GF-D8 (cell line): ENCODE measurements around the gene POLN.

Experiments
- DNase-seq: peaks from one replicate; lab custom pipeline; 2025; lab: John Stamatoyannopoulos, UW

Gene POLN

GRCh38 chr4:2241410-2242353 lies at the start of gene POLN, which contains the start of gene HAUS3:
TSS of gene POLN (minus strand) at chr4:2242121. CDS start at chr4:2229231, 12,890 bp downstream.
TSS of gene HAUS3 (minus strand) at chr4:2242121. CDS start at chr4:2240946, 1,175 bp downstream.
- DNase-seq: peak; percentile 87

- no peak for DNase-seq
Measured at GRCh38 chr4:2290974-2291704, 49.2 kb upstream of the POLN start.

DNA sequence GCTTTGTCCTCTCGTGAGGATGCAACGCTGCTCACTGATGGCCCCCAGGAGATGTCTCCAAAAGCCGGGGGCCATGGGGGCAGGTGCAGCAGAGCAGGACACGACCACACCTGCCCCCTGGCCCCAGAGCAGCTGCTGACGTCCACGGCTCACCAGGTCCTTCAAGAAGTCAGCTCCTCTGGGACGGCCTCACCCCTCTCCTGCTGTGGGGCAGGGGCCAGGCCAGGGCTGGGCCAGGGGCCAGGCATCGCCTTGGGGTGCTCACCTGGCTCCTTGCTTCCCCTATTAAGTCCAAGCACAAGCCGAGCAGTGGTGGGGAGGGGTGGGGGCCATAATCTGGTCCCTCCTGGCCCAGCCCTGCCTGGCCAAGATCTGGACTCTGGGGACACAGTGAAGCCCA lies 48.6 kb upstream of the POLN start:
- no peak for DNase-seq

DNA sequence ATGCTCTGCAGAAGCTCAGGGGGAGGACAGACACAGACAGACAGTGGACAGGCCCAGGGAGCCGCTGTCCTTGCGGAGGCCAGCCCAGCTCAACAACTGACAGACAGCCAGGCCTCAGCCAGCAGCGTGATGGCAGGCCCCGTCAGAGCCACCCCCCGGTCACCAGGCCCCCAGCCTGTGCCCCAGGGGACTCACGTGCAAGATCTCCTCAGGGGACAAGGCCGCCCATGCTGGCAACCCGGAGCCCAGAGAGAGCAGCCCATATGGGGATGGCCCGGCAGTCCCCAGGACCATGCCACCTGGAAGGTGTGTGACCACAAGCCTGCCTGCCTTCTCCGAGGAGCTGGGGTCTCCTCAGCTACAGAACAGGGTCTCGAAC lies 48.0 kb upstream of the POLN start:
- DNase-seq: no peak

DNA sequence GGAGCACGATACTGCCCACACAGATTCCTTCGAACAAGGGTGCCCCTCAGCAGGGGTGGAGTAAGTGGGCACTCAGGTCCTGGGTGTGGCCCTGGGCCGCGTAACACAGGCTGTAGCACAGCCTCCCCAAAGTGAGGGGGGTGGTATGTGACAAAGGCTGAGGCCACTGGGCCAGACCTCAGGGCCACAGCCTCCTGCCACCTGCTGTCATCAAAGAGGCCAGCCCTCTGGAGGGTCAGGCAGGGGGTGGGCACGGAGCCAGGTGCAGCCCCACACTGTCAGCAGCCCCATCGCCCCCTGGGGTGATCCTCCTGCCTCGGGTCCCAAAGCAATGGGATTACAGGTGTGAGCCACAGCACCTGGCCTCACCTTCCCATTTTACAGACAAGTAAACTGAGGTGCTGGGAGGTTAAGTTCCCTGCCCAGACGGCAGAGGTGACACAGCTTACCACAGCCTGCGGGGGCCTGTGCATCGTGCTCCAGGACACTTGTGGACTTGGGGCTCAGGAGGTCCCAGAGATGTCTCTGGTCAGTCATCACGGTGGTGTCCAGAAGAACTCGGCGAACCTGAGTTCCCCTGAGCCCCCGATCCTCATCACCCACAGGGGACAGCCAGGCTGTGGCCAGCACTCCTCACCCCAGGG lies 47.5 kb upstream of the POLN start:
- no peak for DNase-seq

DNA sequence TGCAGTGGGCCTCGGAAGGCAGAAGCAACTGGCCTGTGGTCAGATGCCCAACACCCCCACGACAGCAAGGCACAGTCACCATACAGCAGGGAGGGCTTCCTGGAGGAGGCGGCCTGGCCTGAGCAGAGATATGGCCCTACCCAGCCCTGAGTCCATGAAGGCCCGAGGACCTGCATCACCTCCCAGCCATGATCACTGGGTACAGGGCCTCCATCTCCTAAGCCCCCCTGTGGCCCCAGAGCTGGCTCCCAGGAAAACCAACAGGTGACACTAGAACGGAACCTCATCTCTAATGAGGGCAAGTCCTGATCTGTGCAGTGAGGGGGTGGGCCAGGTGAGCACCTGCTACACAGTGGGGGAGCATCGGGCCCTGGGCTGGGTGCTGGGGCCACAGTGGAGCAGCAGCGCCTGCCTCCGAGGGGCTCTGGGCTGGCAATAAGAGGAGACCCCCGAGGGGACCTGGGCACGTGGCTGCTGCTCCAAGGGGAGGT lies 46.2 kb upstream of the POLN start:
- no peak for DNase-seq

DNA sequence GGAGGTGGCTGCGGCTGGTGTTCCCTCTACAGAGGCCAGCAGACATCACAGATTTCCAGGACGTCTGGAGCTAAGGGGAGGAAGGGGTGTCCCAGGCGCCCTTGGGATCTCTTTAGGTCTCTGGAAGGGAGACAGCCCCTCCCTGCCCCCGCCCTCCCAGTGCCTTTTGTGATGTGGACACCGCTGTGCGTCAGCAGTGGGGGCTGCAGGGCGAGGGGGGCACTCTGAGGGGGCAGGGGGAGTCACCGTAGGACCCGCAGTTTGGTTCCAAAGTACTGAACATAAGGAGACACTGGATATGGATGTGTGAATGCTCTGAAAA lies 45.6 kb upstream of the POLN start:
- no peak for DNase-seq

GRCh38 chr4:2286904-2287593 lies 45.1 kb upstream of the POLN start:
- DNase-seq: no peak

GRCh38 chr4:2285613-2286381 lies 43.9 kb upstream of the POLN start:
- DNase-seq: no peak

DNA sequence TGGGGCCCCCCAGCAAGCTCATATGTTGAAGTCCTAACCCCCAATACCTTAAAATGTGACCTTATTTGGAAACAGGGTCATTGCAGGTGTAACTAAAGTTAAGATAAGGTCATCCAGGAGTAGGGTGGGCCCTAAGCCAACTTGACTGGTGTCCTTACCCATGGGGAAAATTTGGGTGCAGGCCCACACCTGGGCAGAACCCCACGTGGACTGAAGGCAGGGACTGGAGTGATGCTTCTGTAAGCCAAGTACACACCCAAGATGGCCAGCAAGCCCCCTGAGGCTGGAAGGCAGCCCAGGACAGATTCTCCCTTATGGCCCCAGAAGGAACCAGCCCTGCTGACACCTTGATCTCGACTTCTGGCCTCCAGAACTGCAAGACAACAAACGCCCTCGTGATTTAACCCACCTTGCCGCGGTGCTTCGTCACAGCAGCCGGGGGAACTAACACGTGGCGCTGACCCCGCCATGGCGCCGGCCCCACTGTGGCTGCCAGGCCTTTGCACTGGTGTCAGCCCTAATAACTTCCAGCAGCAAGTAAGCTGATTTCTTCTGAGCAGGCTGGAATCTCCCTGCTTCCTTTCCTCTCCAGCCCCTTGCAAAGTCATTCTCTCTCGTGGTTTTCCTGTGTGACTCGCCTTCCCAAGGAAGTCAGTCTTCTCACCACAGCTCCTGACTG lies 43.2 kb upstream of the POLN start:
- no peak for DNase-seq

DNA sequence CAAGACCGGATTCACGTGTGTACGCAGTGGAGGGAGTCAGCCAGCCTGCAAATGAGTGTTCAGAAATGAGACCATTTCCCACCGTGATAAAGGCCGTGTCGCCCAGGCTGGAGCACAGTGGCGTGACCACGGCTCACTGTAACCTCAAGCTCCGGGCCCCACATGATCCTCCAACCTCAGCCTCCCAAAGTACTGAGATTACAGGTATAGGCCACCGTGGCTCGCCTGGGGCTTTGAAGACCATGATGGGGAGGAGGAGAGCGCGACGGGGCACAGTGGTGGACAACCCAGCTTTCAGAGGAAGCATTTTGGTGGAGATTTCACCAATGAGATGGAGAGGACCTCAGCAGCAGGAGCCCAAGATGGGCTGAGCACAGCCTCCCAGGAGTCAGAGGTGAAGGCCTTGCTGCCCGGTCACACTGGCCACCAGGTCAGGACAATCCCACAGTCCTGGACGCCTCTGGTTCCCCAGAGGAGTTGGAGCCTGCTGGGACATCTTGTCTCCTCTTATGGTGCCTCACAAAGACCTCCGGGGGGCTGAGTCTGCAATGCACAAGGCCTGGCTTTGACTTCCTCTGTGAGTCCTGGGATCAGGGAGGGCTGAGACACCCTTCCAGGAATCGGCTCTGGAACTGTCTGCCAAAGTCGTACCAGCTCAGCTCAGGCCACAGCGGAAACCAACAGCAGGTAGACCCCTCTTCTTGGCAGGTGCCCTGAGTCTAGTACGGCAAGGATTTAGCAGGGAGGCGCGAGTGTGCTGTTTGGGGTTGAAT lies 42.4 kb upstream of the POLN start:
- DNase-seq: no peak

- no peak for DNase-seq
Measured at GRCh38 chr4:2283199-2283711, 41.3 kb upstream of the POLN start.

GRCh38 chr4:2281575-2282343 lies 39.8 kb upstream of the POLN start:
- peak; percentile 34 for DNase-seq

DNA sequence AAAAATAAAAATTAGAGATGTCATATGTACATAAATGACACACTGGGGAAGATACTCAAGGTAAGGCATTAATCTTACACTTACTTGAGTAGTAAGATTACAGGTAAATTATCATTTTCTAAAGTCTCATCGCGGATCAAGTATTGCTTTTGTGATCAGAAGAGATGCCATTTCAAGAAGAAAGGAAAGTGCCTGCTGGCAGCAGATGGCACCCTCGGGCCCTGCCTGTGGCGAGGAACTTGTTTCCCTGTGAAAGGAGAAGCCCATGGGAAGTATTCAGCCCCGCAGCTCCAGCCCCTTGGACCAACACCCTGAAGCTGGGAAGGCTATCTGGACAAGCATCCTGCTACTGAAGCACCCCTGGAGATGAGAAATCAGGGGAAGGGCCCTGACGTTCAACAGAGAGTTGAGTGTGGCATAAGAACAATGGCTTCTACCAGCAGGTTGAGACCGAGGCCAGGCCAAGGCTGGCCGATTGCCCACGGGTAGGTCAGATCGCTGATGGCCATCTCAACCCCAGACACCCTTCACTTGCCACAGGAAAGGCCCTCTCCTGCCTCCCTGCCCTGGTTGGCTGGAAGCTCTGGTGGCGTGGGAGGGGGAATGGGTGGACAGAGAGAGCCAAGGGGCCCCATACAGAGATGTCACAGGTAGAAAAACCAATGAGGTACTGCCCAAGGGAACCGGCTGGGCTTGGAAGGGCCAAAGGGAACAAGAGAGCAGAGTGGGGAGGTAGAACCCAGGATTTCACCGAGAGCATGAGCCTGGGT lies 38.8 kb upstream of the POLN start:
- no peak for DNase-seq

DNA sequence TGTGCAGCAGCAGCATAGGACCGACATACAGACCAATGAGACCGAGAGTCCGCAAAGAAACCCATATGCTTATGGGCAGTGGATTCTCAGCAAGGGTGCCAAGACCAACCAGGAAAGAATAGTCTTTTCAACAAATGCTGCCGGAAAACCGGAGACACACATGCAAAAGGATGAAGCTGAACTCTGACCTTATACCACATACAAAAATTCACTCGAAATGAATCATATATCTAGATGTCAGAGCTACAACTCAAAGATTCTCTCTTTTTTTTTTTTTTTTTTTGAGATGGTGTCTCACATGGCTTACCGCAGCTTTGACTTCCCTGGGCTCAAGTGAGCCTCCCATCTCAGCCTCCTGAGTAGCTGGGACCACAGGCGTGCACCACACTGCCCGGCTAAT lies 36.0 kb upstream of the POLN start:
- no peak for DNase-seq

DNA sequence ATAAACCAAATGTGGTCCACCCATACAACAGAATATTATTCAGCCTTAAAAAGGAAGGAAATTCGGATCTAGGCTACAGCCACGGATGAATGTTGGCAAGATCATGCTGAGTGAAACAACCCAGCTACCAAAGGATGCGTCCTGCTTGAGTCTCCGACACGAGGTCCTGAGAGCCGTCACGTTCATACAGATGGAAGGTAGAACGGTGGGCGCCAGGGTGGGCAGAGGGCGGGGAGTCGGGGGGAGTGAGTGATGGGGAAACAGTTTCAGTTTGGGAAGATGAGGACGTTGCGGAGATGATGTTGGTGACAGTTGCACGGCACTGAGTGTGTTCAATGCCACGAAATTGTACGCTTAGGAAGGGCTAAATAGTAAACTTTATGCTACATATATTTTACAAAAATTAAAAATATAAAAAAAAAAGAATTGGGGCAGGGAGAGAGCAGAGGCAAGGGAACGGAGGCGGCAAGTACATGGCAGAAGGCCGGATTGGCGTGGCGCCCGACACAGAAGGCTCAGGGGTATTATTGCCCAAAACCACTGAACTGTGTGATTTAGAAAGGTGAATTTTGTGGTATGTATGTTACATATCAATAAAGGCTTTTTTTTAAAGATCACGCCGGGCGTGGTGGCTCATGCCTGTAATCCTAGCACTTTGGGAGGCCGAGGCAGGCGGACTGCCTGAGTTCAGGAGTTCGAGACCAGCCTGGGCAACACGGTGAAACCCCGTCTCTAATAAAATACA lies 34.8 kb upstream of the POLN start:
- no peak for DNase-seq

GRCh38 chr4:2275546-2276251 lies 33.8 kb upstream of the POLN start:
- no peak for DNase-seq
